ENCODE results near the gene DOK4. TPM values are rescaled to one million over a fixed set of nuclear protein-coding genes. Genes with fewer than 3 reads are reported as not detected.
"Not testable (repeated sequence)": the region's sequence is repeated elsewhere in the genome, so short reads cannot be mapped to it uniquely, and the experiment has no call there.

The DOK4 gene
- polyA plus RNA-seq, 4 donors = 23.8 to 37.8 (median 28.2) TPM

GRCh38 chr16:57462209-57462977, 23.9 kb downstream of the DOK4 start, which contains the start of gene POLR2C:
TSS of gene POLR2C (plus strand) at chr16:57462679. CDS start at chr16:57462725, 46 bp downstream.
- DNase-seq (ENCODE audit: low read depth in 4 of 4, low spot score in 3 of 4) = peak in 3 of 4 donors; percentile 72 to 73 (median 73)

GRCh38 chr16:57452021-57452420, 34.3 kb downstream of the DOK4 start:
- DNase-seq (ENCODE audit: low read depth in 4 of 4, low spot score in 3 of 4) = no peak

- DNase-seq (ENCODE audit: low read depth in 4 of 4, low spot score in 3 of 4) = peak; percentile 85 to 91 (median 87)
Observed at GRCh38 chr16:57447186-57447962, 38.9 kb downstream of the DOK4 start, which contains the start of the genes CIAPIN1 and COQ9. TSS of gene CIAPIN1 (minus strand) at chr16:57447385. CDS start at chr16:57440928, 6,457 bp downstream. TSS of gene COQ9 (plus strand) at chr16:57447479. CDS start at chr16:57447506, 27 bp downstream.

- DNase-seq (ENCODE audit: low read depth in 4 of 4, low spot score in 3 of 4) = no peak
Observed at GRCh38 chr16:57446531-57447185, 39.6 kb downstream of the DOK4 start.

- no peak for DNase-seq (ENCODE audit: low read depth in 4 of 4, low spot score in 3 of 4)
Observed at GRCh38 chr16:57445510-57445909, 40.8 kb downstream of the DOK4 start.

- no peak for DNase-seq (ENCODE audit: low read depth in 4 of 4, low spot score in 3 of 4)
Observed at GRCh38 chr16:57444711-57445110, 41.6 kb downstream of the DOK4 start.

- DNase-seq (ENCODE audit: low read depth in 4 of 4, low spot score in 3 of 4) = not testable (repeated sequence)
Observed at GRCh38 chr16:57440551-57440950, 45.7 kb downstream of the DOK4 start.

GRCh38 chr16:57439947-57440346, 46.3 kb downstream of the DOK4 start:
- not testable (repeated sequence) for DNase-seq (ENCODE audit: low read depth in 4 of 4, low spot score in 3 of 4)

- no peak for DNase-seq (ENCODE audit: low read depth in 4 of 4, low spot score in 3 of 4)
Observed at GRCh38 chr16:57435838-57436237, 50.5 kb downstream of the DOK4 start.

GRCh38 chr16:57434003-57434402, 52.3 kb downstream of the DOK4 start:
- no peak for DNase-seq (ENCODE audit: low read depth in 4 of 4, low spot score in 3 of 4)

GRCh38 chr16:57432989-57433388, 53.3 kb downstream of the DOK4 start:
- no peak for DNase-seq (ENCODE audit: low read depth in 4 of 4, low spot score in 3 of 4)

GRCh38 chr16:57432505-57432904, 53.8 kb downstream of the DOK4 start:
- DNase-seq (ENCODE audit: low read depth in 4 of 4, low spot score in 3 of 4) = no peak

- no peak for DNase-seq (ENCODE audit: low read depth in 4 of 4, low spot score in 3 of 4)
Observed at GRCh38 chr16:57430955-57431354, 55.3 kb downstream of the DOK4 start.

GRCh38 chr16:57427824-57428223, 58.5 kb downstream of the DOK4 start:
- no peak for DNase-seq (ENCODE audit: low read depth in 4 of 4, low spot score in 3 of 4)

- no peak for DNase-seq (ENCODE audit: low read depth in 4 of 4, low spot score in 3 of 4)
Observed at GRCh38 chr16:57427307-57427706, 59.0 kb downstream of the DOK4 start.

GRCh38 chr16:57426356-57426755, 59.9 kb downstream of the DOK4 start:
- DNase-seq (ENCODE audit: low read depth in 4 of 4, low spot score in 3 of 4) = no peak

- DNase-seq (ENCODE audit: low read depth in 4 of 4, low spot score in 3 of 4) = no peak
Observed at GRCh38 chr16:57424583-57424982, 61.7 kb downstream of the DOK4 start.

GRCh38 chr16:57423152-57423551, 63.1 kb downstream of the DOK4 start:
- DNase-seq (ENCODE audit: low read depth in 4 of 4, low spot score in 3 of 4) = no peak

GRCh38 chr16:57422026-57422944, 64.0 kb downstream of the DOK4 start:
- peak in 3 of 4 donors; percentile 52 to 58 (median 54) for DNase-seq (ENCODE audit: low read depth in 4 of 4, low spot score in 3 of 4)
